Stimulated activated CD4-positive, alpha-beta T cell treated with anti-CD3 and anti-CD28 coated beads, Interleukin-15, amount 100 ng/mL, for 24 hours (primary cell): Measurements from ENCODE around the gene TACR2.

Experiments used
- DNase-seq: peaks from one replicate; pipeline ENCODE4 v3.0.0-alpha.2; 2020

Gene TACR2

GRCh38 chr10:69449841-69450240 lies 33.1 kb upstream of the TACR2 start:
- DNase-seq: peak; percentile 64

DNA sequence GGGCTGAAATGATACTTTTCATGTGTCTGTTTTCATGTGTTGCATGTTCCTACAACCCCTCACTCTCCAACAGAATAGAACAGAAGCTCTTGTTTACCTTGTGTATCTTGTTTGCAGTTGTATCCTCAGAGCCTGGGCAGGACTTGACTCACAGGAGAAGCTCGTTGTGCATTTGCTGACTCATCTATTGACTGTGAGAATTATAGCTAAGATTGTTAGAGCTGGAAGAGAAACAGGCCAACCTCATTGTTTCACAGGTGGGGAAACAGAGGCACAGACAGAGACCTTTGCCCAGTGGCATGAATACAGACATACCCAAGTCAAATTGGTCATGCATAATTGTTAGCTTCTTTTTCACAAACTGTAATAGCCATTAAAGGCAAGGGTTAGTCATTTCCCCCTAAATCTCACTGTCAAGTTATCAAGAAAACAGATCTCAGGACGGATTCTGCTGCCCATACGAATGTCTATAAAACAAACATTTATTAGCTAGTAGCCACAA lies 30.0 kb upstream of the TACR2 start:
- no peak for DNase-seq

DNA sequence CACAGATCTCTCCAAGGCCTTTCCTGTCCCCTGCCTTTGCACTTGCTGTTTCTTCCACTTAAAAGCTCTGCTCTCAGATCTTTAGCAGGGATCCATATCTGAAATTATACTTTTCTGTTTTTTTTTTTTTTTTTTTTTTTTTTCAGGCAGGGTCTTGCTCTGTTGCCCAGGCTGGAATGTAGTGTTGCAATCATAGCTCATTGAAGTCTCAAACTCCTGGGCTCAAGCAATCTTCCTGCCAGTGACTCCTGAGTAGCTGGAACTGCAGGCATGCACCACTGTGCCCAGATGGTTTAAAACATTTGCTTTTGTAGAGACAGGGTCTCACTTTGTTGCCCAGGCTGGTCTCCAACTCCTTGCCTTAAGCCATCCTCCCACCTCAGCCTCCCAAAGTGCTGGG lies 29.5 kb upstream of the TACR2 start:
- DNase-seq: no peak

- DNase-seq: no peak
Observed at GRCh38 chr10:69445041-69445440, 28.3 kb upstream of the TACR2 start.

- no peak for DNase-seq
Observed at GRCh38 chr10:69443354-69443753, 26.6 kb upstream of the TACR2 start.

DNA sequence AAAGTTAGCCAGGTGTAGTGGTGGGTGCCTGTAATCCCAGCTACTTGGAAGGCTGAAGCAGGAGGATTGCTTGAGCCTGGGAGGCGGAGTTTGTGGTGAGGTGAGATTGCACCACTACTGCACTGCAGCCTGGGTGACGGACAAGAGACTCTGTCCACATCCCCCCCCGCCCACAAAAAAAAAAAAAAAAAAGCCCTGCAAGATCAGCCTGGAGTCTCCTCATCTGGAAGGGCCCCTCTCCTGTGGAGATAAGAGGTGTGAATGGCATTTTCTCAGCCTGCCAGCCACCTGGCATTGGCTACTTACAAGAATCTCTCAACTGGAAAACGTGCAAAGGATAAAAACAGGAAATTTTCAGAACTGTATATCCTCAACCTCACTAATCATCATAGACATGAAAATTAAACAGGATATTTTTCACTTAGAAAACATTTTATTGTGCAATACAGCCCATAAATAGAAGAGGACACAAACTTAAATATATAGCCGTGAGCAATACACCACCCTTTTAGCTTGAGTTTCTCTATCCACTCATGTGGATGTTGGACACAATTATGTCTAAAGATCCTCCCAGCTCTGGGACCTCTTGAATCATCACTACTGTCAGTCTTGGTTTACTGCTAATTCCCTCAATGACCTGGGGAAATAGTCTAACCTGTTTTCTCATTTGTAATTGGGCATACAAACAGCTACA lies 23.2 kb upstream of the TACR2 start:
- no peak for DNase-seq

DNA sequence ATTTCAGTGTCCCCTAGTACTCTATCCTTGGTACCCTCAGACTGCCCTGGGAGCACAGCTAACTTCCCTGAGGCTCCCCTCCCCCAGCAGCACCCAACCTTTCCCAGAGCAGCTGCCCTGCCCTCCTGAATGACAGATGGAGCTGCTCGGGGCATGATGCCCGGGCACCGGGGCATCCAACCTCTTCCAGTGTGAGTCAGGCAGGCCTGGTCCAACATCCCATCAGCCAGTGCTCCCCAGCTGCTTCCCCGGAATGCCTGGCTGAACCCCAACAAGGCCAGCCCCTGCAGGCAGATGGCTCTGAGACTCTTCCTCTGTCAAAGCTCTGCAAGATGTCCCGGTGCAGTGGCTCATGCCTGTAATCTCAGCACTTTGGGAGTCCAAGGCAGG lies 22.6 kb upstream of the TACR2 start:
- DNase-seq: no peak

DNA sequence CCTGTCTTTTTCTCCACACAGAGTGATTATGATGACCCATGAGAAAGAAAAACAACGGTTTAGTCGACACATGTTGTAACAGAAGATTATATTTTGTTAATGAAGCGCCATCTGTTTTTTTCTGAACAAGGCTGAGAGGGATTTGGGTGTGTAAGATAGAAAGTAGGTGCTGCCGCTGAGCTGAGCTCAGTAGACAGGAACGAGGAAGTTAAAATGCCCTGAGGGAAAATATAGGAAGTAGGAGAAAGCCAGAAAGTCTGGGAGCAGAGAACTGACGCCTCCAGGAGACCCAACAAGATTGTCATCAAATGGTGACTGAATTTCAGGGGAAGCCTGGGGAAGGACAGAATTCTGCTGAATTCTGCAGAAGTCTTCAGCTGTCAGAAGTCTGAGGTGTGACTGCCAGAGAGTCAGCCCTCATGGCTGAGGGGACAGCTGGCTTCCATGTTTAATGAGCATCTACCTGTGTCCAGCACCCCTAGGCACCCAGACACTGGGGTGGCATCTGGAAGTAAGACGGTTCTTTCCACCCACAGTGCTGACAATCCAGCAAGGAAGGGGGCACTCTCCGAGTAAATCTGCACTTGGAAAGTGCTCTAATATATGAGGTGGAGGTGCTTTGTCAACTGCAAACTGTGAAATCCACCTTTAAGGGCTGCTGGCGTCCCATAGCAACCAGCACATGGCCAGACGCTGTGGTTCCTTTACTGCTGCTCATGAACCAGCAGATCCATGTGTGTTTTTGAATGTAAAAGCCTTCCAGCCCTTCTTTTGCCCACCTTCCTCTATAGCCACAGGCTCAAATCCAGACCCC lies 22.0 kb upstream of the TACR2 start:
- DNase-seq: no peak

GRCh38 chr10:69437321-69438259 lies 20.9 kb upstream of the TACR2 start:
- no peak for DNase-seq

DNA sequence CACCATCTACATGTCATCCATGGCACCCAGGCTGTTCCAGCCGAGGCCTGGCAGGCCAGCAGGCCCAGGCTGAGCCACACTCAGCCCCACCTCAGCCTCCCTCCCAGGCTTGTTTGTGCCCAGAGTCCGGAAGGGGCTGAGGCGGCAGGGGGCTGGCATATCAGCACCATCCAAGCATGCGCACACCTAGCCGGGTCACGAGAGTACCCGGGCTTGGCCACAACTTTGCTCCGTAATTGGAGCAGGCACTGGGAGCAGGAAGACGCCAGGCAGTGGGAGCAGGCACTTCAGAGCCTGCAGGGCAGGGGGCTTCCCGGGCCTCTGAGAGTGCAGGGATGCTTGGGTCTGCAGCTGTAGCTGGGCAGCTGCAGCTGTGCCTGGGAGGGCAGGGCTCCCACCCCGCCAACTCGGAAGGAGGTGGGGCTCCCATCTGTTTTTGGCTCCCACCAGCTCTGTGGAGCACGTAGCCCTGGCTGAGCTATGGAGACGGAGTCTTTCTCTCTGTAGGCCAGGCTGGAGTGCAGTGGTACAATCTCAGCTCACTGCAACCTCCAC lies 19.3 kb upstream of the TACR2 start:
- DNase-seq: no peak

- DNase-seq: no peak
Observed at GRCh38 chr10:69434926-69435325, 18.2 kb upstream of the TACR2 start.

DNA sequence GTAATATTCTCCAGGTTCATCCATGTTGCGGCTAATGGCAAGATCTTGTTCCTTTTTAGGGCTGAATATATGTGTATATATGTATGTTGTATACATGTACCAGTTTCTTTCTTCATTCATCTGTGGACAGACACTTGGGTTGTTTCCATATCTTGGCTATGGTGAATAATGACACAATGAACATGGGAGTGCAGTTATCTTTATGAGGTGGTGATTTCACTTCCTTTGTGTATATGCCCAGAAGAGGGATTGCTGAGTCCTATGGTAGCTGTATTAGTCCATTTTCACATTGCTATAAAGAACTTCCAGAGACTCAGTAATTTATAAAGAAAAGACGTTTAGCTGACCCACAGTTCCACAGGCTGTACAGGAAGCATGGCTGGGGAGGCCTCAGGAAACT lies 17.5 kb upstream of the TACR2 start:
- no peak for DNase-seq

DNA sequence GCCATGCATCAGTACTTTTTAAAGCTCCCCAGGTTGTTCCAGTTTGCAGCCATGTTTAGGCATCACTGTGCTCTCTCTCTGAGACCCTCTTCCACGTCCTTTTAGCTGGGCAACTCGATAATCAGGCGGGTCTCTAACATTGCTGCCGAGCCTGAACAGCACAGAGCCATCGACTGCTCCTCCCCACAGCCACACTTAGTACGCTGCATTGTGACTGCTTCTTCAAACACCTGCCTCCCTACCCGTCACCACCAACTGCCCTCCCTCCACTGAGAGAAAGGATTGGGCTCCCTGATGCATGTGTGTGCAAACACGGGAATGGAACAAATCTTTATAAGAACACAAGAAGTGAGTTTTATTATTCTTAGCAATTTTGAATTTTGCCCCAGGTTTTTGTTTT lies 11.4 kb upstream of the TACR2 start:
- no peak for DNase-seq

- DNase-seq: no peak
Observed at GRCh38 chr10:69426376-69426727, 9.6 kb upstream of the TACR2 start.

DNA sequence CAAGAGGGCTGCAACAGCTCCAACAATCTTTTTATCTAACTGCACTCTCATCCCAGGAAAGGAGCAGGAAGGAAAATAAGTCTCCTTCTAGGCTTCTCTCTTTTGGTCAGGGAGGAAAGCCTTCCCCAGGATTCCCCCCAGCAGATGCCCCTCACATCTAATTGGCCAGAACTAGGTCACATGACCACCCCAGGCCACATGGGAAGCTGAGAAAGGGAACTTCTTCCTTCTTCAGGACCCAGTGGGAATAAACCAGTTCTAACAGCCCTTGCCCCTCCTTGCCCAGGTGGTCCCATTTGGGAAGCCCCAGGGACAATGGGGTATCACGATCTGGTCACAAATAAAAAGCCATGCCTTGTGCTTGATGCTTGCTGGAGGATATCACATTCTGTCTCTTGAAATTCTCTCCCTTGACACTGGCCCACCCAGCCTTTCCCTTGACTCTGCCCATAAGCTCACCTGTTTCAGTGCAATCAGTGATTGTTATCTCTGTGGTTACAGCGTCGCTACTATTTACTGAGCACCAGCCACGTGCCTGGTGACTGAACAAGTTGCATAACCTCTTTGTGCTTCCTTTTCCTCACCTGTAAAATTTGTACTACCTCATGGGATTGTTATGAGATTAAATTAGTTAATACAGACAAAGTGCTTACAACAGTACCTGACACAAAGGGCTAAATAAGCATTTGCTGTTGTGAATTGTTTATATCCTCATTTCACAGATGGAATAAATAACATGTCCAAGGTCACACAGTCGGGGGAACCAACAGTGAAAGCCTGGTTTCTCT lies 9.0 kb upstream of the TACR2 start:
- DNase-seq: no peak

DNA sequence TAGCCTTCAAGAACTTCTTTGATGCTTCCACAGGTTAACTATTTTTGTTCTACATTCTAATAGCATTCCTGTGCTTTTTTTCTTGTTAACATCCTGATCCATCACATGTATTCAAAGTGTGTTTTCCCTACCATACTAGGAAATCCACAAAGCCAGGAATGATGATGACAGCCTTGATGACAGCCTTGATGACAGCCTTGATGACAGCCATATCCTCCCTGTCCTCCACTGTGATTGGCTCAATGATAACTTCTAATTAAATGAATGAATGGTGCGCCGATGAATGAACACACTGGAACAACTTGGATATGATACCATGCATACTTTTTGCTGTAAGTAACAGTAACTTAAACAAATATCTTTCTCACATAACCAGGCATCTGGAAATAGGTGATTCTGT lies 8.3 kb upstream of the TACR2 start:
- DNase-seq: no peak

GRCh38 chr10:69422676-69423075 lies 6.0 kb upstream of the TACR2 start:
- DNase-seq: no peak

GRCh38 chr10:69421611-69422308 lies 5.0 kb upstream of the TACR2 start:
- DNase-seq: no peak

- no peak for DNase-seq
Observed at GRCh38 chr10:69419744-69420126, 3.0 kb upstream of the TACR2 start.

DNA sequence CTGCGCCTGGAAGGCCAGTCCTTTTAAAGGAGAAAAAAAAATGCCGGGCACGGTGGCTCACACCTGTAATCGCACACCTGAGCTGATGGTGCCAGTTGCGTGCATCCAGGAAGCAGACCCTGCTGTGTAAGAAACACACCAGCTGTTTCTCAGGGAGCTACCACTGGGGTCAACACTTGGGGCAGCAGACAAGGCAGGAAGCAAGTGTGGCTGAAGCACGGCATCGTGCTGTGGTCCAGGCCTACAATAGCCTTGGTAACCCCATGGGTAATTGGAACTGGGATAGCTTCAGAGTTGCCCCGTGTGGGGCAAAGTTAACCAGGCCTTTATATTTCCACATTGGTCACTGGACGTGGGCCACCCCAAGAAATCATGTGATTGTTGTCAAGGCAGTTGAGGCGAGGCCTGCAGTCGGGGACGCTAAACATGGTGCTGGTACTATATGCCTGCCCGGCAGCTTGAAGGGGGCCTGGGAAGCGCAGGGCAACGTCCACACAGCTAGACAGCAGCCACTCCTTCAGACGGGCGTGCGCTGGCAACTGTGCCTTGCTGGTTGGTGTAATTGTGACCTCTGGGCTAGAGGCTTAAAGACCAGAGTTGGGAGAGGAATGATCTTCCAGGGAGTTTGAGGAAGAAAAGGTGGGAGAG lies 2.5 kb upstream of the TACR2 start:
- no peak for DNase-seq
